ENCODE results near the gene AK9.

Gene AK9

DNA sequence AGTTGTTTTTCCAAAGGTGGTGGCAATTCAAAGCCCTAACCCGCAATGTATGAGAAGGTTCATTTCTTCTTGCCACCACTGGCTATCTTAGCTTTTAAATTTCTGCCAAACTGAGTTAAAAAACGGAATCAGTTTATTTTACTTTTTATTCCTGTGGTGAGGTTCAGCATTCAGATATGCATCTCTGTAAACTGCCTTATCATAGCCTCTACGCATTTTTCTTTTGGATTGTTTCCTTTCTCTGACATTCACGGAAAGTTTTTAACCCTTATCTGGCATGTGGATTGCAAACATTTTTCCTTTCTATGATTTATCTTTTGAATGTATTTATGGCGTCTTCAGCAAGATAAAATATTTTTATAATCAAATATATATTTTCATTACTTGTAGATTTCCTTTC is 37.7 kb downstream of the AK9 start:
- Mint-ChIP-seq H3K36me3 (ENCODE audit: insufficient read depth) (no peaks in the 10 kb centered on the region), H3K4me3 (no peak overlapping the region), H3K27me3 (no peaks in the 10 kb centered on the region), H3K9me3 (no peaks in the 10 kb centered on the region), H3K4me1 (no peaks in the 10 kb centered on the region), H3K27ac (ENCODE audit: low read depth) (no peak overlapping the region)
- ATAC-seq (replicated peaks; ENCODE audit: extremely low read depth, poor library complexity, severe bottlenecking) (no peak), DNase-seq (ENCODE audit: low spot score in 2 of 2) (no peak)

DNA sequence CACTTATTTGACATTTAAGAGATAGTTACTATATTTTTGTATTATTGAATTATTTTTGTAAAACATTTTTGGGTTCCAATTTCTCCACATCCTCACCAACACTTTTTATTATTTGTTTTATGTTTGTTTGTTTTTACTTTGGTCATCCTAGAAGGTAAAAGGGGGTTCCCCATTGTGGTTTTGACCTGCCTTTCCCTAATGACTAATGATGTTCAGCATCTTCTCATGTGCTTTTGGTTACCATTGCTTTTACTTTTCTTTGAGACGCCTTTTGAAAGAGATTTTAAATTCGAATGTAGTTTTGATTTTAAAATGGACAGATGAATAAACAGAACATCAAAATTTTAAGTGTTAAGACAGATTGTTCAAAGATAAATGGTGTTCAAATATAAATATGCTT is 46.9 kb downstream of the AK9 start:
- H3K4me1 Mint-ChIP-seq, result no peaks in the 10 kb centered on the region
- no peaks in the 10 kb centered on the region for H3K9me3 Mint-ChIP-seq
- H3K4me3 Mint-ChIP-seq, result no peak overlapping the region
- no peak overlapping the region for H3K27ac Mint-ChIP-seq (ENCODE audit: low read depth)
- DNase-seq (ENCODE audit: low spot score in 2 of 2) (no peak), ATAC-seq (replicated peaks; ENCODE audit: extremely low read depth, poor library complexity, severe bottlenecking) (no peak)
- no peaks in the 10 kb centered on the region for H3K27me3 Mint-ChIP-seq
- H3K36me3 Mint-ChIP-seq (ENCODE audit: insufficient read depth), result peaks cover 9% of the 10 kb centered on the region

DNA sequence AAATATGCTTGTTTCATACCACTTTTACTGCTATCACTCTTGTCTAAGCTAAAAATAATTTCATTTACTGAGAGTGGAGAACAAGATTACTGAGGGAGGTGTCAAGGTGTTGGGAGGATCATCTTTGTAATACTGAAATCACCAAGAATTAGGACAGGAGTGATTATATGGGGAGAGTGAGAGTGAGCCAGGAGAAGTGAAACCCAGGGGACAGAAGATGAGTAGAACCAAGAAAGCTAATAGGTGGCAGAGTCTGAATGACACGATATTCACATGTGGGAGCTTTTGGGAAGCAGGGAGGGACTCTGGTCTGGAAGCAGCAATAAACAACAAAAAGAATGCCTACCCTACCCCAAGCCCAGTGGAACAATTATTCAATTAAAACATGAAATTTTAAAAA is 58.6 kb downstream of the AK9 start:
- no peaks in the 10 kb centered on the region for H3K4me1 Mint-ChIP-seq
- no peak overlapping the region for H3K4me3 Mint-ChIP-seq
- no peaks in the 10 kb centered on the region for H3K36me3 Mint-ChIP-seq (ENCODE audit: insufficient read depth)
- DNase-seq (ENCODE audit: low spot score in 2 of 2) (no peak), ATAC-seq (replicated peaks; ENCODE audit: extremely low read depth, poor library complexity, severe bottlenecking) (no peak)
- H3K27me3 Mint-ChIP-seq, result no peaks in the 10 kb centered on the region
- H3K27ac Mint-ChIP-seq (ENCODE audit: low read depth), result no peak overlapping the region
- H3K9me3 Mint-ChIP-seq, result no peaks in the 10 kb centered on the region

DNA sequence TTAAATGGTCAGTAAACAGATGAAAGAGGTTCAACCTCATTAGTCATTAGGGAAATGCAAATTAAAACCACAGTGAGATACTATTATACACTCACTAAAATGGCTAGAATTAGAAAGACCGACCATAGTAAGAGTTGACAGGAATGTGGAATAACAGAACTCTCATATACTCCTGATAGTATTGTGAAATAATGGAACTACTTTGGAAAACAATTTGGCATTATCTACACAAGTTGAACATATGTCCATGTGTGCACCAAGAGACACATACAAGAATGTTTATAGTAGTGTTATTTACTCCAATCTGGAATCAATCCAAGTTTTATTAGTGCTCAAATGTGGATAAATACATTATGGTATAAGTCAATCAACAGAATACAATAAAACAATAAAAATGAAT is 59.6 kb downstream of the AK9 start:
- Mint-ChIP-seq H3K36me3 (ENCODE audit: insufficient read depth) (no peaks in the 10 kb centered on the region), H3K4me1 (no peaks in the 10 kb centered on the region), H3K27ac (ENCODE audit: low read depth) (no peak overlapping the region), H3K9me3 (peaks cover under 1% of the 10 kb centered on the region), H3K4me3 (no peak overlapping the region), H3K27me3 (no peaks in the 10 kb centered on the region)
- no peak for DNase-seq (ENCODE audit: low spot score in 2 of 2)
- ATAC-seq (replicated peaks; ENCODE audit: extremely low read depth, poor library complexity, severe bottlenecking), result no peak

DNA sequence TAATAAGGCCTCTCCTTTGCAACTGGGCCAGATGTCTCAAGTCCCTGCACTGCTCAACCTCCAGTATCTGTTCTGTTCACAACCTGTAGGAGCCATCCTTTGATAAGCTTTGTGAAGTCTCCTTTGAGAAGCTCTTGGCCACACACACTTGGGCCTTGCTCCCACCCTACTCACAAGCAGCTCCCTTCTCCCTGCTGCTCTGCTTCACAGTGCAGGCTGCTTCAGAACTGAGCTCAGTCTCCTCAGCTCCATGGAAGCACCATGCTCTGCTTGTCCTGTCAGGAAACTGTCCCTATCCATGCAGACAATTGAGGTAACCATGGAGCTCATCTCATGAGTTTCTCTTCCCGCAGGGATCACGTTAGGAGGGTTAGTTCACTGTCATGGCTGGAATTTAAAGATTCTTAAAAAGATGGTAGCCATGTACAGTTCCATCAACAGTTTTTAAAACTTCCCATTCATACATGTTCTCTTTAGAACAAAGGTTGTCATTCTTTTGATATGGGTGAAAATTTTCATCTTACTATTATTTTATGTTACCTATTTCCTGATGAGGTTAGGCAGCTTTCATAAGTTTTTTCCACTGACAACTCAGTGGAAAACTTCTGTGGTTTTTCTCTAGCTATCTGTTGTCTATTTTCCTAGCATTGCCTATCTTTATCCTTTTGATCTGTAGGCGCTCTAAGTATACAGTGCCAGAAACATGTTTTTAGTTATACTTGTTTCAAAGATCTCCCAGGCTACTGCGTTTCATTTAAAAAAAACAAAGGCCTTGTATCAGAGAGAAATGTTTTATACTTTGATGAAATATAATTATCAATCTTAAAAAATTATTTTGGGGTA is 62.6 kb downstream of the AK9 start:
- Mint-ChIP-seq H3K27ac (ENCODE audit: low read depth) (no peak overlapping the region), H3K9me3 (peaks cover 23% of the 10 kb centered on the region), H3K4me3 (no peak overlapping the region), H3K27me3 (no peaks in the 10 kb centered on the region), H3K4me1 (no peaks in the 10 kb centered on the region), H3K36me3 (ENCODE audit: insufficient read depth) (peaks cover 2% of the 10 kb centered on the region)
- DNase-seq (ENCODE audit: low spot score in 2 of 2) (no peak), ATAC-seq (replicated peaks; ENCODE audit: extremely low read depth, poor library complexity, severe bottlenecking) (no peak)

DNA sequence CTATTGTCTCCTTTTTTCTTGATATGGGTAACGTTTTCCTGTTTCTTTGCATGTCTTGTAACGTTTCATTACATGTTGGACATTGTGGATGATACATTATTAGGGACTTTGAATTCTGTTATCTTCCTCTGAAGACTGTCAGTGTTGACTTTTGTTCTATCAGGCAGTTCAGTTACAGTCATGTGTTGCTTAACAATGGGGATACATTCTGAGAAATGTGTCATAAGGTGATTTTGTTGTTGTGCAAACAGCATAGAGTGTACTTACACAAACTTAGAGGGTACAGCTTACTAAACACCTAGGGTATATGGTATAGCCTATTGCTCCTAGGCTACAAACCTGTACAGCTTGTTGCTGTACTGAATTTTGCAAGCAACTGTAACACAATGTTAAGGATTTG is 64.7 kb downstream of the AK9 start:
- Mint-ChIP-seq H3K27me3 (no peaks in the 10 kb centered on the region), H3K4me1 (no peaks in the 10 kb centered on the region), H3K36me3 (ENCODE audit: insufficient read depth) (peaks cover 2% of the 10 kb centered on the region), H3K27ac (ENCODE audit: low read depth) (no peak overlapping the region), H3K9me3 (peaks cover 23% of the 10 kb centered on the region), H3K4me3 (no peak overlapping the region)
- ATAC-seq (replicated peaks; ENCODE audit: extremely low read depth, poor library complexity, severe bottlenecking), result no peak
- no peak for DNase-seq (ENCODE audit: low spot score in 2 of 2)

DNA sequence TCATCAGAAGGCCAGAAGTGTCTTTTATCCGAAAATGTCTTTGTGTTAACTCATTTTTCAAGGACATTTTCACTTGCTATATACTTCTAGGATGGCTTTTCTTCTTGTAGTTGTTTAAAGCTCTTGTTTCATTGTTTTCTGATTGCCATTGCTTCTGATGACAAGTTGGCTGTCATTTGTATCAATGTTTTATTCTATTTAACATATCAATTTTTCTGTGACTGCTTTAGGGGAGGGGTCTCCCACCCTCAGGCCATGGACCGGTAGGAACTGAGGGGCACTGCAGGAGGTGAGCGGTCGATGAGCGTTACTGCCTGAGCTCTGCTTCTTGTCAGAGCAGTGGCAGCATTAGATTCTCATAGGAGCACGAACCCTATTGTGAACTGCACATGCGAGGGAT is 65.8 kb downstream of the AK9 start:
- Mint-ChIP-seq H3K27me3 (no peaks in the 10 kb centered on the region), H3K4me3 (no peak overlapping the region), H3K9me3 (peaks cover 23% of the 10 kb centered on the region), H3K36me3 (ENCODE audit: insufficient read depth) (peaks cover 2% of the 10 kb centered on the region), H3K27ac (ENCODE audit: low read depth) (no peak overlapping the region), H3K4me1 (no peaks in the 10 kb centered on the region)
- ATAC-seq (replicated peaks; ENCODE audit: extremely low read depth, poor library complexity, severe bottlenecking) (no peak), DNase-seq (ENCODE audit: low spot score in 2 of 2) (no peak)

DNA sequence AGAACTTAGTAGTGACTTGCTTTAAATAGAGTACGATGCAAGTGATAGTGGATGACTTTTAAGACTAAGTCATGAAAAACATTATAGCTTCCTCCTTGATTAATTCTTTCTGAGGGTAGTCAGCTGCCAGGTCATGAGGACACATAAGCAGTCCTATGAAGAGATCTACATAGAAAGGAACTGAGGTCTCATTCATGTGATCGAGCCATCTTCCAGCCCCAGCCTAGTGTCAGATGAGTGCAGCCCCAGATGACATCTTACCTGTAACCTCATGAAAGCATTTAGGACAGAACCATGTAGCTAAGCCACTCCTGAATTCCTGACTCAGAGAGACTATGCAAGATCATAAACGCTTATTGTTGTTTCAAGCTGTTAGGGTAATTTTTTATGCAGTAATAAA is 67.7 kb downstream of the AK9 start:
- DNase-seq (ENCODE audit: low spot score in 2 of 2) (no peak), ATAC-seq (replicated peaks; ENCODE audit: extremely low read depth, poor library complexity, severe bottlenecking) (no peak)
- Mint-ChIP-seq H3K27me3 (no peaks in the 10 kb centered on the region), H3K27ac (ENCODE audit: low read depth) (no peak overlapping the region), H3K4me3 (no peak overlapping the region), H3K4me1 (no peaks in the 10 kb centered on the region), H3K36me3 (ENCODE audit: insufficient read depth) (peaks cover 2% of the 10 kb centered on the region), H3K9me3 (peaks cover 23% of the 10 kb centered on the region)

DNA sequence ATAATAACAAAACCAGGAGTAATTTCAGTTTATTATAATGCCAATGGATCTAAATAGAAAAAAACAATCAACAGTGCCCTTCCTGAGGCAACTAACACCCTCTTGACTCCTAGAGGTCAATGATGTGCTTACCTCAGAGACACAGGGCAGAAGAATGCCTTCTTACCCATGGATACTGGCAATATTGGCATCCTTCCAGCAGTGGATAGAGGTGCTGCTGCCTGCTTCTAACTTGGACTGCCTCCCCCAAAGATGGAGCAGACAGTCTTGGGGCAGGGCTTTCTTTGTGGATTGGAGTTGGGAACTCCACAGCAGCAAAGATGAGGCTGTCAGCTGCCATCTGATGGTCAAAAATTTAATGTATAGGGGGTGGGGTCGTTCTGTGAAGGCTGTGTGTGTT is 78.7 kb downstream of the AK9 start:
- Mint-ChIP-seq H3K27ac (ENCODE audit: low read depth) (no peak overlapping the region), H3K4me1 (no peaks in the 10 kb centered on the region), H3K36me3 (ENCODE audit: insufficient read depth) (peaks cover 2% of the 10 kb centered on the region), H3K9me3 (no peaks in the 10 kb centered on the region), H3K4me3 (no peak overlapping the region), H3K27me3 (no peaks in the 10 kb centered on the region)
- DNase-seq (ENCODE audit: low spot score in 2 of 2), result no peak
- no peak for ATAC-seq (replicated peaks; ENCODE audit: extremely low read depth, poor library complexity, severe bottlenecking)

DNA sequence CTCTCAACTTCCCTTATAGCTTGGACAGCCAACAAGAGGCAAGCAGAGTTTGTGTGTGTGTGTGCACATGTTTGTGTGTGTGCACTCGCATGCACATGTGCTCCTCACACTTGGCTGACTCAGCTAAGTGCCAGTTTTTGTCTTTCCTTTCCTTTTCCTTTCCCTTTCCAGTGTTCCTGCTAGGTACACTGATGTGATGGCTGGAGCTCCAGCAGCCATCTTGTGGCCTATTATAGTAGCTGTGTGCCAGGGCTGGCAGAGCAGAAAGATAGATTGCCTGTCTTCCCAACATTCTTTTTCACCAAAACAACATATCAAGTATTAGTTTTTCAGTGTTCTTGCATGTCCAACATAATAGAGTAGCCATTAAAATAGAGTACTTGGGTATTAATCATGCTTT is 79.5 kb downstream of the AK9 start:
- DNase-seq (ENCODE audit: low spot score in 2 of 2) (no peak), ATAC-seq (replicated peaks; ENCODE audit: extremely low read depth, poor library complexity, severe bottlenecking) (no peak)
- Mint-ChIP-seq H3K27ac (ENCODE audit: low read depth) (no peak overlapping the region), H3K27me3 (no peaks in the 10 kb centered on the region), H3K36me3 (ENCODE audit: insufficient read depth) (peaks cover 2% of the 10 kb centered on the region), H3K4me1 (no peaks in the 10 kb centered on the region), H3K4me3 (no peak overlapping the region), H3K9me3 (no peaks in the 10 kb centered on the region)

DNA sequence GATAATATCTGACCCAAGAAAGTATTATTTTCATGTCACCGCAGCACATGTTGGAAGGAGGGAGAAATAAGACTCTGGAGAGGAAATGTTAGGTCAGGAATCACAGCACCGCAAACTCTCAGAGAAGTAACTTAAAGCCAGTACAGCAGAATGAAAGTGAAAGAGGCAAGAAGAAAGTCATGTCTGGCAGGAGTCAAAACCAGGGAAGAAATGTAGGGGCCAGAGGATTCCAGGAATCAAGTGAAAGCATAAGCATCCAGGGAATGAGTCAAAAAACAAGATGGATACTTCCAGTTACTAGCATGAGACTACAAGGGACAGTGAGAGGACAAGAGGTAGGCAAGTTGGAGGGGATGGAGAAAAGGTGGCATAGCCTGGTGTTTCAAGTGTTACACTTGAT is 80.4 kb downstream of the AK9 start:
- H3K27ac Mint-ChIP-seq (ENCODE audit: low read depth), result no peak overlapping the region
- ATAC-seq (replicated peaks; ENCODE audit: extremely low read depth, poor library complexity, severe bottlenecking) (no peak), DNase-seq (ENCODE audit: low spot score in 2 of 2) (no peak)

DNA sequence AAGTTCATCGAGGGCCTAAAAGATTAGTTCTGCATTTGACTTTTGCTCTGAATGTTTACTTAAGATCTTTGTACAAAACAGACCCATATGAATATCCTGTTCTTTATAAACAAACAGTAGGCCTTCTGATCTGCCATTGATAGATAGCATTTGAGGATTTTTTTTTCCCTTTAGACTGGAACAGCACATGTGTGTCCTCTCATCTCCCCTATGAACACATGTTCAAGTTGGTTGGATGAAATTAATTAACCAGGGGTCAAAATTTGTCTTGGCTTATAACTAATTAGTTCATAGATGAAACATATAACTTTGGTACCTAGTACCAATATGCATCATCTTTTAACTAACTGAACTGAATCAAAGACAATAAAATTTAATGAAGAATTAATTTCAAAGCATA is 81.3 kb downstream of the AK9 start:
- no peaks in the 10 kb centered on the region for H3K9me3 Mint-ChIP-seq
- H3K4me1 Mint-ChIP-seq, result no peaks in the 10 kb centered on the region
- ATAC-seq (replicated peaks; ENCODE audit: extremely low read depth, poor library complexity, severe bottlenecking) (no peak), DNase-seq (ENCODE audit: low spot score in 2 of 2) (no peak)
- H3K36me3 Mint-ChIP-seq (ENCODE audit: insufficient read depth), result no peaks in the 10 kb centered on the region
- no peaks in the 10 kb centered on the region for H3K27me3 Mint-ChIP-seq
- H3K4me3 Mint-ChIP-seq, result no peak overlapping the region
- no peak overlapping the region for H3K27ac Mint-ChIP-seq (ENCODE audit: low read depth)

More for the DNA sequence above, 80.4 kb downstream of the AK9 start:
- Mint-ChIP-seq H3K4me1 (no peaks in the 10 kb centered on the region), H3K4me3 (no peak overlapping the region), H3K27me3 (no peaks in the 10 kb centered on the region), H3K36me3 (ENCODE audit: insufficient read depth) (peaks cover 2% of the 10 kb centered on the region), H3K9me3 (no peaks in the 10 kb centered on the region)

DNA sequence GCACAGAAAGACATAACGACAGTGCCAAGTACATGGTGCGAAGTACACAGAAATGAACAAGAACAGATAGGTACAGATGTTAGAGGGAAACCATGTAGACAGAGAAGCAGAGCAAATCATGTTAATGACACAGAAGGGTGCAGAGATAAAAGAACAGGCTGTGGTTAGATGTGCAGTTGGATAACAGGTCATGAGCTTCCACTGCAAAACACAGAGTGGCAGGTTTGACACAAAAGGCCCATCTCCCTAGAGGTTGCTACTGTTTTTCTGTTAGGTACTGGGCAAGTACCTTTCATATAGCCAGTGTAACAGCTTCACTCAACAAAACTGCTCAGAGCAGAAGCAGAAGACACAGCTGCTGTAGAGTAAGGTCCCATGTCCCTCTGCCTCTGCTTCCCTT is 84.6 kb downstream of the AK9 start:
- Mint-ChIP-seq H3K36me3 (ENCODE audit: insufficient read depth) (no peaks in the 10 kb centered on the region), H3K27ac (ENCODE audit: low read depth) (no peak overlapping the region), H3K27me3 (no peaks in the 10 kb centered on the region), H3K4me1 (no peaks in the 10 kb centered on the region), H3K4me3 (no peak overlapping the region), H3K9me3 (peaks cover 12% of the 10 kb centered on the region)
- ATAC-seq (replicated peaks; ENCODE audit: extremely low read depth, poor library complexity, severe bottlenecking) (no peak), DNase-seq (ENCODE audit: low spot score in 2 of 2) (no peak)
